B cell (primary cell): ENCODE measurements around the gene BCL6B. TPM values are rescaled to one million over a fixed set of nuclear protein-coding genes. Genes with fewer than 3 reads are reported as not detected.

Source experiments
- ATAC-seq: fragments of 200-7000 bp; cut with Tn5 transposase; one replicate; pipeline ENCODE4 v1.10.0; 2021; ENCODE audit warnings: low read depth, mild to moderate bottlenecking, moderate number of reproducible peaks, moderate library complexity
- CTCF ChIA-PET: fragments of 350-600 bp; sonication (Branson Sonifier 250); formaldehyde crosslinking; loops from one replicate; lab custom pipeline; 2021; ENCODE audit warnings: antibody characterized with exemption, inconsistent platforms; lab: Charles Lee
- POLR2A ChIA-PET: fragments of 350-600 bp; sonication (Branson Sonifier 250); formaldehyde crosslinking; loops from one replicate; lab custom pipeline; 2021; ENCODE audit warnings: antibody characterized with exemption; lab: Charles Lee
- DNase-seq: peaks from one replicate; pipeline ENCODE4 v3.0.0; 2013
- H2AFZ ChIP-seq: 2 replicates; pipeline ENCODE4 v1.6.1; 2012; ENCODE audit warnings: mild to moderate bottlenecking, low read depth, low read length; ENCODE audit not compliant: insufficient read depth, poor library complexity, severe bottlenecking
- H3K27ac ChIP-seq, 2 donors: 1 replicate in 1 of 2; 2 replicates in 1 of 2; pipeline ENCODE4 v1.5.1; 2012 to 2013; ENCODE audit warnings: low read length in 2 of 2, mild to moderate bottlenecking in 2 of 2, moderate library complexity in 1 of 2
- H3K27me3 ChIP-seq, 4 experiments: fragments of 200-600 bp in 1 of 4; sonication (generic) in 1 of 4; replicated peaks in 1 of 4; 1 replicate in 2 of 4; 2 replicates in 2 of 4; pipeline versions ENCODE4 v1.6.1 to v1.7.0; 2013 to 2016; ENCODE audit warnings: low read length in 3 of 4, mild to moderate bottlenecking in 2 of 4, mixed read lengths in 1 of 4, moderate library complexity in 1 of 4; ENCODE audit not compliant: insufficient read depth in 4 of 4, control insufficient read depth in 3 of 4; ENCODE audit errors: control extremely low read depth in 1 of 4
- H3K36me3 ChIP-seq, 2 experiments: replicated peaks in 1 of 2; 1 replicate in 1 of 2; 2 replicates in 1 of 2; pipeline versions ENCODE4 v1.6.1 to v1.7.1; 2013; ENCODE audit warnings: low read length in 1 of 2; ENCODE audit not compliant: insufficient read depth in 2 of 2, control insufficient read depth in 1 of 2; ENCODE audit errors: control extremely low read depth in 1 of 2, extremely low read depth in 1 of 2
- H3K4me1 ChIP-seq, 2 donors: fragments of 200-600 bp in 1 of 2; sonication (generic) in 1 of 2; 1 replicate in 1 of 2; 2 replicates in 1 of 2; pipeline versions ENCODE4 v1.5.1 to v1.6.1; 2013 to 2017; ENCODE audit warnings: low read length in 2 of 2; ENCODE audit not compliant: control insufficient read depth in 2 of 2, insufficient read depth in 2 of 2
- H3K4me2 ChIP-seq: replicated peaks from 2 replicates; pipeline ENCODE3; 2012; ENCODE audit warnings: mild to moderate bottlenecking, low read depth, low read length; ENCODE audit not compliant: poor library complexity, severe bottlenecking
- H3K4me3 ChIP-seq, 5 experiments: fragments of 200-600 bp in 1 of 5; sonication (generic) in 1 of 5; 1 replicate in 3 of 5; 2 replicates in 2 of 5; pipeline versions ENCODE4 v1.5.1 to v1.7.0; 2011 to 2016; ENCODE audit warnings: low read length in 4 of 5, mild to moderate bottlenecking in 4 of 5, low read depth in 2 of 5, control low read depth in 1 of 5, moderate library complexity in 1 of 5; ENCODE audit not compliant: insufficient read depth in 1 of 5; ENCODE audit errors: control extremely low read depth in 1 of 5, extremely low read depth in 1 of 5
- H3K79me2 ChIP-seq: fragments of 200-600 bp; sonication (generic); one replicate; pipeline ENCODE4 v1.6.0; 2016; ENCODE audit warnings: low read length; ENCODE audit not compliant: control insufficient read depth, insufficient read depth
- H3K9ac ChIP-seq: fragments of 200-600 bp; sonication (generic); 2 replicates; pipeline ENCODE4 v1.6.1; 2017; ENCODE audit warnings: mild to moderate bottlenecking, low read length, moderate library complexity
- H3K9me3 ChIP-seq, 3 donors: one replicate each; pipeline versions ENCODE4 v1.6.1 to v1.7.1; 2013; ENCODE audit warnings: low read length in 2 of 3; ENCODE audit not compliant: control insufficient read depth in 2 of 3, insufficient read depth in 1 of 3; ENCODE audit errors: control extremely low read depth in 1 of 3
- H4K20me1 ChIP-seq: 2 replicates; pipeline ENCODE4 v1.6.0; 2012; ENCODE audit warnings: mild to moderate bottlenecking, low read length; ENCODE audit not compliant: insufficient read depth, control insufficient read depth, poor library complexity, severe bottlenecking
- H3K27ac Mint-ChIP-seq: one replicate; pipeline ENCODE4 v1.8.0; 2021; ENCODE audit warnings: mixed read lengths
- H3K27me3 Mint-ChIP-seq: one replicate; pipeline ENCODE4 v1.8.0; 2021; ENCODE audit warnings: mixed read lengths
- H3K4me1 Mint-ChIP-seq: one replicate; pipeline ENCODE4 v1.8.0; 2021; ENCODE audit warnings: mixed read lengths
- H3K4me3 Mint-ChIP-seq: one replicate; pipeline ENCODE4 v1.8.0; 2021; ENCODE audit warnings: mixed read lengths
- H3K9me3 Mint-ChIP-seq: one replicate; pipeline ENCODE4 v1.8.0; 2022; ENCODE audit warnings: mixed read lengths; ENCODE audit not compliant: insufficient read depth
- EZH2 ChIP-seq: IDR thresholded peaks from 2 replicates; pipeline ENCODE4 v1.6.1; 2012; ENCODE audit warnings: borderline replicate concordance, low read depth, mild to moderate bottlenecking, moderate library complexity, low read length; ENCODE audit not compliant: insufficient read depth, poor library complexity, severe bottlenecking
- WGBS: methylation state at CpG from one replicate; pipeline ENCODE4 v1.1.5; 2013; ENCODE audit warnings: missing lambda C conversion rate; ENCODE audit not compliant: insufficient coverage; 5-methylcytosine and 5-hydroxymethylcytosine counted together
- intact Hi-C: fragments of 100-400 bp; cut with micrococcal nuclease; formaldehyde crosslinking; loops from one replicate; pipeline ENCODE4 v1.10.0; 2022
- polyA plus RNA-seq: library from polyadenylated mRNA; depleted of rRNA; stranded (reverse); fragments of >200 nt; gene quantifications from 2 replicates; pipeline ENCODE4 v1.2.3, GENCODE V29; 2012
- total RNA-seq, 2 donors: library from RNA; stranded (reverse); fragments of 120-200 nt in 1 of 2; gene quantifications; 1 replicate in 1 of 2; 2 replicates in 1 of 2; pipeline versions ENCODE4 v1.2.3 to v1.2.4, GENCODE V29; 2013 to 2022
- TF ChIP-seq, protein P1 (sequence below): fragments of 200-600 bp; IDR thresholded peaks from one replicate; pipeline ENCODE4 v1.8.0; 2022; ENCODE audit warnings: antibody characterized with exemption, mild to moderate bottlenecking

Gene BCL6B
- total and polyA plus RNA-seq, 2 donors (not counting 1 experiment from before 2014, with no cell fraction given), result 0.25 to 0.34 TPM

DNA sequence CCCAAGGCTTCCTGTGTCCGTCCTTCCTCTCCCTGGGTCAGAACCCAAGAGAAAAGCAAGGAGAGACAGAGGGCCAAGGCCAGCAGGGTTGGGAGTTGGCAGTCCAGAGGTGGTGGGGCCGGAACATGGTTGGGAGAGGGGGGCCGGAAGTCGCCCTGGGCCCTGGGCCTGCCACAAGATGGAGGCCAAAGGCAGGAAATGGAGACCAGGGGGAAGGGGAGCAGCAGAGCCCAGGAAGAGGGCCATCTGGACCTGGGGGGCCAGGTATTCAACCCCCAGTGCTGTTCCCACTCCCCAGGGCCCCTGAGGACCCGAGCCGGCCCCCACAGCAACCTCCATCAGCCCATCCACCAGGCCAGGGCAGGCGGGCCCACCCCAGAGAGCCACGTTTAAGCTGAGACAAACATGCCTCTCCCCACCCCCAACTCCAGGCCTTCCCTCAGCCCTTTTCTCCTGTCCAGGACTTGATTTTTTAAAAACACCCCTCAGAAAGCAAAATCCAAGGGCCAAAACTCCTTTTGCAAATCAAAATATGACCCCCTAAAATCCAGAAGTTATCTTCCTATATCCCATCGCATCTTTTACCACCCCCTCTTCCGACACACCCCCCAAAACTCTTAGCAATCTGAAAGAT is 4.4 kb upstream of the BCL6B start:
- no peak overlapping the region for H2AFZ ChIP-seq
- H3K27me3 ChIP-seq, result no peaks in the 10 kb centered on the region
- H3K4me1 ChIP-seq, result peaks cover 38 to 51% of the 10 kb centered on the region in 2 donors
- ChIA-PET POLR2A (interaction anchor here (0.6 to 0.7 kb wide), 2 partner anchors 18 to 815 kb away, joined by 4 to 10 read pairs; partner anchors contain the start of gene SLC16A13), CTCF (interaction anchor here (0.7 to 7.2 kb wide), 5 partner anchors 13 to 108 kb away, joined by 3 to 66 read pairs (median 7); no protein-coding TSS in a partner anchor)
- Mint-ChIP-seq H3K4me1 (peaks cover 46% of the 10 kb centered on the region), H3K27me3 (no peaks in the 10 kb centered on the region), H3K27ac (no peak overlapping the region), H3K9me3 (no peaks in the 10 kb centered on the region), H3K4me3 (no peak overlapping the region)
- no peak overlapping the region for H3K4me3 ChIP-seq
- WGBS, result 84% methylated on average over 8 of the region's 10 CpGs
- peaks cover 0 to 8% (median 0%) of the 10 kb centered on the region in 3 donors for H3K9me3 ChIP-seq
- H3K9ac ChIP-seq, result no peak overlapping the region
- no peak for DNase-seq
- no peak overlapping the region for H3K27ac ChIP-seq
- no peaks in the 10 kb centered on the region for H4K20me1 ChIP-seq
- H3K36me3 ChIP-seq, result peaks cover 0 to 20% of the 10 kb centered on the region in 2 experiments
- no peak overlapping the region for H3K4me2 ChIP-seq
- H3K79me2 ChIP-seq, result peaks cover 15% of the 10 kb centered on the region
- no peak for TF ChIP-seq EZH2
- TF ChIP-seq, protein P1, sequence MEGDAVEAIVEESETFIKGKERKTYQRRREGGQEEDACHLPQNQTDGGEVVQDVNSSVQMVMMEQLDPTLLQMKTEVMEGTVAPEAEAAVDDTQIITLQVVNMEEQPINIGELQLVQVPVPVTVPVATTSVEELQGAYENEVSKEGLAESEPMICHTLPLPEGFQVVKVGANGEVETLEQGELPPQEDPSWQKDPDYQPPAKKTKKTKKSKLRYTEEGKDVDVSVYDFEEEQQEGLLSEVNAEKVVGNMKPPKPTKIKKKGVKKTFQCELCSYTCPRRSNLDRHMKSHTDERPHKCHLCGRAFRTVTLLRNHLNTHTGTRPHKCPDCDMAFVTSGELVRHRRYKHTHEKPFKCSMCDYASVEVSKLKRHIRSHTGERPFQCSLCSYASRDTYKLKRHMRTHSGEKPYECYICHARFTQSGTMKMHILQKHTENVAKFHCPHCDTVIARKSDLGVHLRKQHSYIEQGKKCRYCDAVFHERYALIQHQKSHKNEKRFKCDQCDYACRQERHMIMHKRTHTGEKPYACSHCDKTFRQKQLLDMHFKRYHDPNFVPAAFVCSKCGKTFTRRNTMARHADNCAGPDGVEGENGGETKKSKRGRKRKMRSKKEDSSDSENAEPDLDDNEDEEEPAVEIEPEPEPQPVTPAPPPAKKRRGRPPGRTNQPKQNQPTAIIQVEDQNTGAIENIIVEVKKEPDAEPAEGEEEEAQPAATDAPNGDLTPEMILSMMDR, result no peak
- intact Hi-C loops, result loop anchor here (10.0 kb wide), 2 partner anchors 556 to 816 kb away; partner anchors contain the start of genes CD68 and KDM6B
- ATAC-seq, result no peak

DNA sequence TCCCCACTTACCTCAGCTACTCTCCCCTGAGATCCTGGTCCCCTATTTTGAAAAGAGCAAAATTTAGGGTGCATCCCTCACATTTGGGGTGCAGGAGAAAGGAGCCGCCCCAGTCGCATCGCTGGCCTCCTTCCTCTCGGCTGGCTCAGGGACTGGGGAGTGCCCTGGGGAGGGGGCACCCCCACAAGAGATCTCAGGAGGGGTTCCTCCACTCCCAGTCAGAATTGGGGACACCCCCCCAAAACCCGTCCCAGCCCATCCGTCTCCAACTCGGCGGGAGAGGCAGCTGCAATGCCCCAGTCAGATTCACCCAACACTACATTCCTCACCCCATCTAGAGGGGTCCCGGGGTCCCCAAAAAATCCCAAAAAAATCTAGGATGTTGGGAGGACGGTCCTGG is 3.5 kb upstream of the BCL6B start:
- Mint-ChIP-seq H3K4me1 (peaks cover 44% of the 10 kb centered on the region), H3K4me3 (no peak overlapping the region), H3K27ac (no peak overlapping the region), H3K9me3 (no peaks in the 10 kb centered on the region), H3K27me3 (no peaks in the 10 kb centered on the region)
- Histone ChIP-seq H3K27ac (no peak overlapping the region), H2AFZ (no peak overlapping the region), H3K9me3 (peaks cover 0 to 16% (median 0%) of the 10 kb centered on the region in 3 donors), H3K79me2 (peaks cover 11% of the 10 kb centered on the region), H3K36me3 (peaks cover 0 to 13% of the 10 kb centered on the region in 2 experiments), H3K9ac (no peak overlapping the region), H3K27me3 (no peaks in the 10 kb centered on the region), H3K4me2 (no peak overlapping the region), H3K4me3 (no peak overlapping the region), H3K4me1 (peaks cover 32 to 45% of the 10 kb centered on the region in 2 donors), H4K20me1 (no peaks in the 10 kb centered on the region)
- ATAC-seq (no peak), DNase-seq (no peak)
- TF ChIP-seq, protein P1, result no peak
- TF ChIP-seq EZH2, result no peak
- CTCF ChIA-PET, result interaction anchor here (0.7 to 7.2 kb wide), 5 partner anchors 16 to 165 kb away, joined by 3 to 66 read pairs (median 7); no protein-coding TSS in a partner anchor
- WGBS, result 88% methylated on average over 9 of the region's 10 CpGs
- POLR2A ChIA-PET, result no interaction called here
- intact Hi-C loops, result loop anchor here (10.0 kb wide), 2 partner anchors 555 to 815 kb away; partner anchors contain the start of genes CD68 and KDM6B
